Measurements from ENCODE around the gene ASPN.

GRCh38 chr9:92468206-92468605, 14.1 kb downstream of the ASPN start:
- TF ChIP-seq CTCF (IDR thresholded peaks at IDR 0.05) (no peak), POLR2A (IDR thresholded peaks at IDR 0.05) (no peak), POLR2AphosphoS5 (IDR thresholded peaks at IDR 0.05) (no peak), EP300 (IDR thresholded peaks at IDR 0.05; ENCODE audit: low read depth) (no peak)

Data from transverse colon (tissue), 4 donors.